Suppressor macrophage (primary cell): Measurements from ENCODE around the gene PRDM10.
"Not testable (repeated sequence)": the region's sequence is repeated elsewhere in the genome, so short reads cannot be mapped to it uniquely, and the experiment has no call there.

Experiments
- DNase-seq, 4 experiments: peaks; one replicate each; pipeline ENCODE4 v3.0.0-alpha.2; 2020 to 2022

PRDM10 gene

GRCh38 chr11:129894278-129895125 is 108.1 kb downstream of the PRDM10 start:
- DNase-seq, result peak; percentile 41 to 67 (median 63)

GRCh38 chr11:129888451-129888850 is 114.2 kb downstream of the PRDM10 start:
- DNase-seq, result no peak

GRCh38 chr11:129885381-129885780 is 117.3 kb downstream of the PRDM10 start:
- DNase-seq, result no peak

GRCh38 chr11:129884581-129884980 is 118.1 kb downstream of the PRDM10 start:
- DNase-seq, result no peak

- DNase-seq, result peak; percentile 31 to 56 (median 43)
Observed at GRCh38 chr11:129881570-129882170, 121.0 kb downstream of the PRDM10 start.

- no peak for DNase-seq
Observed at GRCh38 chr11:129880311-129880710, 122.3 kb downstream of the PRDM10 start.

- DNase-seq, result no peak
Observed at GRCh38 chr11:129871914-129872313, 130.7 kb downstream of the PRDM10 start.

- DNase-seq, result not testable (repeated sequence)
Observed at GRCh38 chr11:129868626-129869025, 134.0 kb downstream of the PRDM10 start.

GRCh38 chr11:129866311-129866710 is 136.3 kb downstream of the PRDM10 start:
- DNase-seq, result no peak

- no peak for DNase-seq
Observed at GRCh38 chr11:129865701-129866100, 136.9 kb downstream of the PRDM10 start.

GRCh38 chr11:129864811-129865210 is 137.8 kb downstream of the PRDM10 start:
- no peak for DNase-seq

- no peak for DNase-seq
Observed at GRCh38 chr11:129861702-129862522, 140.7 kb downstream of the PRDM10 start.

GRCh38 chr11:129856036-129856435 is 146.6 kb downstream of the PRDM10 start:
- DNase-seq, result no peak

- DNase-seq, result no peak
Observed at GRCh38 chr11:129855086-129855485, 147.5 kb downstream of the PRDM10 start.

GRCh38 chr11:129854232-129854805 is 148.3 kb downstream of the PRDM10 start:
- no peak for DNase-seq

- no peak for DNase-seq
Observed at GRCh38 chr11:129853518-129854231, 149.0 kb downstream of the PRDM10 start.

- no peak for DNase-seq
Observed at GRCh38 chr11:129852125-129852740, 150.4 kb downstream of the PRDM10 start.
